MM.1S (cell line): ENCODE results near the gene PPP1R8.

Experiments
- DNase-seq: peaks from one replicate; pipeline ENCODE4 v3.0.0-alpha.2; 2015
- H2AFZ ChIP-seq: fragments of 300-600 bp; sonication (generic); 2 replicates; pipeline ENCODE4 v1.6.0; 2016; ENCODE audit warnings: antibody characterized with exemption, low read length
- H3F3A ChIP-seq: fragments of 300-600 bp; sonication (generic); 2 replicates; pipeline ENCODE4 v1.6.1; 2016; ENCODE audit warnings: mild to moderate bottlenecking, antibody characterized with exemption, low read length, moderate library complexity, mixed read lengths; ENCODE audit not compliant: insufficient read depth
- H3K27ac ChIP-seq: fragments of 300-600 bp; sonication (generic); 2 replicates; pipeline ENCODE4 v1.5.1; 2016; ENCODE audit warnings: mild to moderate bottlenecking, low read length
- H3K27me3 ChIP-seq: fragments of 300-600 bp; sonication (generic); replicated peaks from 2 replicates; pipeline ENCODE4 v1.6.0; 2016; ENCODE audit warnings: low read length; ENCODE audit not compliant: insufficient read depth
- H3K36me3 ChIP-seq: fragments of 300-600 bp; sonication (generic); replicated peaks from 2 replicates; pipeline ENCODE4 v1.6.1; 2016; ENCODE audit warnings: mild to moderate bottlenecking, low read length, mixed read lengths; ENCODE audit not compliant: insufficient read depth
- H3K4me1 ChIP-seq: fragments of 300-600 bp; sonication (generic); 2 replicates; pipeline ENCODE4 v1.6.1; 2016; ENCODE audit warnings: low read length, mixed read lengths
- H3K4me2 ChIP-seq: fragments of 300-600 bp; sonication (generic); 2 replicates; pipeline ENCODE4 v1.6.0; 2016; ENCODE audit warnings: low read depth, low read length
- H3K4me3 ChIP-seq: fragments of 300-600 bp; sonication (generic); 2 replicates; pipeline ENCODE4 v1.5.1; 2016; ENCODE audit warnings: low read length, mixed read lengths
- H3K79me2 ChIP-seq: fragments of 300-600 bp; sonication (generic); 2 replicates; pipeline ENCODE4 v1.6.1; 2016; ENCODE audit warnings: mixed run types, low read length, mixed read lengths
- H3K9ac ChIP-seq: fragments of 300-600 bp; sonication (generic); 2 replicates; pipeline ENCODE4 v1.6.1; 2016; ENCODE audit warnings: low read length, mixed read lengths
- H3K9me2 ChIP-seq: fragments of 300-600 bp; sonication (generic); replicated peaks from 2 replicates; pipeline ENCODE4 v1.6.1; 2016; ENCODE audit warnings: mild to moderate bottlenecking, low read length, mixed read lengths; ENCODE audit not compliant: insufficient read depth
- H3K9me3 ChIP-seq: fragments of 300-600 bp; sonication (generic); replicated peaks from 2 replicates; pipeline ENCODE4 v1.6.1; 2016; ENCODE audit warnings: mild to moderate bottlenecking, low read length, mixed read lengths; ENCODE audit not compliant: insufficient read depth
- H4K20me1 ChIP-seq: fragments of 300-600 bp; sonication (generic); 2 replicates; pipeline ENCODE4 v1.6.1; 2016; ENCODE audit warnings: mild to moderate bottlenecking, low read length, moderate library complexity, mixed read lengths; ENCODE audit not compliant: insufficient read depth
- CTCF ChIP-seq: fragments of 300-600 bp; sonication (generic); IDR thresholded peaks from 2 replicates; pipeline ENCODE4 v1.5.1; 2016; ENCODE audit warnings: antibody characterized with exemption, low read length, mixed read lengths
- EZH2 ChIP-seq: fragments of 300-600 bp; sonication (generic); optimal IDR thresholded peaks from 2 replicates; pipeline ENCODE3; 2017; ENCODE audit warnings: low read depth, mild to moderate bottlenecking, antibody characterized with exemption, low read length, mixed read lengths
- EZH2phosphoT487 ChIP-seq: fragments of 300-600 bp; sonication (generic); IDR thresholded peaks from 2 replicates; pipeline ENCODE4 v1.6.1; 2018; ENCODE audit warnings: antibody characterized with exemption, low read length

PPP1R8 gene

GRCh38 chr1:27830621-27831440, at the start of gene PPP1R8:
Gene PPP1R8, plus strand, starts transcription at chr1:27830782. Its CDS starts 54 bp downstream, at chr1:27830836.
- H3K27ac ChIP-seq, result peak within 1 kb of the TSS; percentile 53; the same call in 1 of the 2 replicates
- peak within 1 kb of the TSS; percentile 81 for H3K4me2 ChIP-seq
- DNase-seq, result peak; percentile 98

GRCh38 chr1:27782950-27783349, 47.6 kb upstream of the PPP1R8 start:
- H3K27me3 ChIP-seq, result no peaks in the 10 kb centered on the region
- no peaks in the 10 kb centered on the region for H3K4me1 ChIP-seq
- H3F3A ChIP-seq, result no peaks in the 10 kb centered on the region
- no peaks in the 10 kb centered on the region for H3K9me2 ChIP-seq
- H2AFZ ChIP-seq, result no peak overlapping the region
- no peaks in the 10 kb centered on the region for H4K20me1 ChIP-seq
- no peak overlapping the region for H3K4me3 ChIP-seq
- no peak overlapping the region for H3K9ac ChIP-seq
- no peak for TF ChIP-seq CTCF
- no peak for TF ChIP-seq EZH2phosphoT487
- TF ChIP-seq EZH2, result no peak
- no peaks in the 10 kb centered on the region for H3K9me3 ChIP-seq
- no peak overlapping the region for H3K4me2 ChIP-seq
- DNase-seq, result no peak
- H3K79me2 ChIP-seq, result peaks cover 31% of the 10 kb centered on the region
- H3K36me3 ChIP-seq, result no peaks in the 10 kb centered on the region
- no peak overlapping the region for H3K27ac ChIP-seq

More at GRCh38 chr1:27830621-27831440, at the start of gene PPP1R8:
- TF ChIP-seq CTCF, result no peak
- TF ChIP-seq EZH2phosphoT487, result no peak
- TF ChIP-seq EZH2, result no peak
- H3K4me3 ChIP-seq, result peak within 1 kb of the TSS; percentile 86
- H3K36me3 ChIP-seq, result no peaks in the 10 kb centered on the region; the same call in 1 of the 2 replicates
- H3F3A ChIP-seq, result no peaks in the 10 kb centered on the region; the same call in 1 of the 2 replicates
- H4K20me1 ChIP-seq, result no peaks in the 10 kb centered on the region
- H2AFZ ChIP-seq, result peak within 1 kb of the TSS; percentile 82
- H3K9ac ChIP-seq, result peak within 1 kb of the TSS; percentile 93
- peaks cover 9% of the 10 kb centered on the region for H3K4me1 ChIP-seq
- no peaks in the 10 kb centered on the region for H3K9me2 ChIP-seq
- no peaks in the 10 kb centered on the region for H3K27me3 ChIP-seq
- peaks cover 53% of the 10 kb centered on the region for H3K79me2 ChIP-seq
- H3K9me3 ChIP-seq, result no peaks in the 10 kb centered on the region

- Histone ChIP-seq H3K4me3 (no peak overlapping the region), H3K27ac (no peak overlapping the region), H4K20me1 (no peaks in the 10 kb centered on the region), H3K9ac (no peak overlapping the region), H3K27me3 (no peaks in the 10 kb centered on the region), H3K79me2 (peaks cover 29% of the 10 kb centered on the region), H2AFZ (no peak overlapping the region), H3K9me2 (no peaks in the 10 kb centered on the region), H3K4me1 (no peaks in the 10 kb centered on the region), H3K4me2 (no peak overlapping the region), H3K9me3 (no peaks in the 10 kb centered on the region), H3K36me3 (peaks cover under 1% of the 10 kb centered on the region; the same call in 1 of the 2 replicates), H3F3A (no peaks in the 10 kb centered on the region)
- DNase-seq, result no peak
- no peak for TF ChIP-seq EZH2
- no peak for TF ChIP-seq CTCF
- TF ChIP-seq EZH2phosphoT487, result no peak
Measured at GRCh38 chr1:27784700-27785099, 45.9 kb upstream of the PPP1R8 start.
